Pons (tissue), 1 donor: ENCODE measurements around the gene PPP2R3B.

Source experiments
- DNase-seq: peaks from one replicate; pipeline ENCODE4 v3.0.0-alpha.2; 2016; ENCODE audit warnings: low spot score

The PPP2R3B gene

DNA sequence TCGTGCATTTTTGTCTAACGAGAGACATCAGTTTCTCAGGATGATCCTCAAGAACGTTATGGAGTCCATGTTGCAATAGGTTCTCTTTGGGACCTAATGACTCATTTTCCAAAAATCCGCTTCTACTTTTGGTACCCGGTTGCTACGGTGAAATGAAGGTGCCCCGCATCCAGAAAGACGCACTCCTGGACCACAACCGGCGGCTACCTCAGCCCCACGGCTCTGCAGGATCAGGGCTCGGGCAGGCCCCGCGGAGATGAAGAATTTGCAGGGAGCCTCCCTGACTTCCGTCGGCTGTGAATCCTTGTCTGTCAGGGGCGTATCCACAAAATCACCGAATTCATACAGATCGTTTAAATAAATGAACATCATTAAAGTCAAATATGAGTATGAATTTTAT is 83.7 kb downstream of the PPP2R3B start:
- DNase-seq: no peak

DNA sequence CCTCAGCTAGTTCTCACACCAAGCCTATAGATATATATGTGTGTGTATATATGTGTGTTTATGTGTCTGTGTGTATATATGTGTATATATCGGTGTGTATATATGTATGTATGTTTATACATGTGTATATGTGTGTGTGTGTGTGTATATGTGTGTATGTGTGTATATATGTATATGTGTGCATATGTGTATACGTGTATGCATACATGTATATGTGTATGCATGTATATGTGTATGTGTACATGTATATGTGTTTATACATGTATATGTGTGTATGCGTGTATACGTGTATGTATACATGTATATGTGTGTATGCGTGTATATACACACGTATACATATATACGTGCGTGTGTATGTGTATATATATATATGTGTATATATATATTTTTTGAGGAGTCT is 86.4 kb downstream of the PPP2R3B start:
- DNase-seq: no peak

DNA sequence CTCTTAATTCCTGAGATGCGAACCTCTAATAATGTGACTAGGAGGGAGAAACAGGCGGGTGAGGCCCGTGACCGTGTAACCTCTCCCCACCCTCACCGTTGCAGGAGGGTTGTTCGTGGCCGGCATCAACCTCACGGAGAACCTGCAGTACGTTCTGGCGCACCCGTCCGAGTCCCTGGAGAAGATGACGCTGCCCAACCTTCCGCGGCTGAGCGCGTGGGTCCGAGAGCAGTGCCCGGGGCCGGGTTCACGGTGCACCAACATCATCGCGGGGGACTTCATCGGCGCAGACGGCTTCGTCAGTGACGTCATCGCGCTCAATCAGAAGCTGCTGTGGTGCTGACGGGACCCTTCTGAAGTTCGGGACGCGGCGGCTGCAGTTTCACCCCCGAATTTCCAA is 87.7 kb downstream of the PPP2R3B start:
- DNase-seq: no peak

DNA sequence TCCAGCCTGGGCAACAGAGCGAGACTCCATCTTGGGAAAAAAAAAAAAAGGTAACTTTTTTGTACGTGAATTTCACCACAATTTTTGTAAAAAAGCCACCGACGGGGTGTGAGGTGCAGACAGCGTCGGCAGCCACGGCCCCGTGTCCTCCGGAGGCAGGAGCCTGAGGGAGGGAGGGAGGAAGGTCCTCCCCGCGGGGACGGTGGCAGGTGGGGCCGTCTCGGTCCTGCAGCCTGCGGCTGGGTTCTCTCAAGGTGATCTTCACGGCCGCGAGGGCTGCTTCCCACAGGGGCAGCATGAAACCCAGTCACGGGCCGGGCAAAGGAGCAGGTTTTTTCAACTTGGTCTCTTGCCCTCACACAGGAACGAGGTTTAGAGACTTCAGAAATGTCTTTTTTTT is 91.6 kb downstream of the PPP2R3B start:
- no peak for DNase-seq

DNA sequence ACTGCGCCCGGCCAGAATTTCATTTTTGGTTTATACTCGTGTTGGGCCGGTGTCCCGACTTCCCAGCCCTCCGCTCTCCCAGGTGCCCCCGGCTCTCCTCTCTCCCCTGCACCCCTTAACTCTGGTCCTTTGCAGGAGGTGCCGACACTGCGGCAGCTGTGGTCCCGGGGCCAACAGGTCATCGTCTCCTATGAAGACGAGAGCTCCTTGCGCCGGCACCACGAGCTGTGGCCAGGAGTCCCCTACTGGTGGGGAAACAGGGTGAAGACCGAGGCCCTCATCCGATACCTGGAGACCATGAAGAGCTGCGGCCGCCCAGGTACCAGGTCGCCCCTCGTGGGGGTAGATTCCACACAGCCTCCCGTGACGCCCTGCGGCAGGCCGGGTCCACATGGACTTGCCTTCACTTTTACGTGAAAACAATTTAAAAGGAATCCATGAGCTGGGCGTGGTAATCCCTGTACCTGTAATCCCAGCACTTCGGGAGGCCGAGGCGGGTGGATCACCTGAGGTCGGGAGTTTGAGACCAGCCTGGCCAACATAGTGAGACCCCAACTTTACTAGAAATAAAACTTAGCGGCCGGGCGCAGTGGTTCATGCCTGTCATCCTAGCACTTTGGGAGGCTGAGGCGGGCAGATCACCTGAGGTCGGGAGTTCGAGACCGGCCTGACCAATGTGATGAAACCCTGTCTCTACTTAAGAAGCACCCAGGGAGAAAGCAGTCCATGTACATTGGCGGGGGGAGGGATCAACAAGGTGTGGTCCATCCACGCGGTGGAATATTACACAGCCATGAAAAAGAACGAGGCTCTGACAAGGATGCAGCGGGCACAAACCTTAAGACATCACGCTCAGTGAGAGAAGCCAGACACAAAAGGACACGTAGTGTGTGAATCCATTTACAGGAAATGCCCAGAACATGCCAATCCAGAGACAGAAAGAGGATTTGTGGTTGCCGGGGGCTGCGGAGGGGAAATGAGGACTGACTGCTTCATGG is 93.5 kb downstream of the PPP2R3B start:
- DNase-seq: no peak

DNA sequence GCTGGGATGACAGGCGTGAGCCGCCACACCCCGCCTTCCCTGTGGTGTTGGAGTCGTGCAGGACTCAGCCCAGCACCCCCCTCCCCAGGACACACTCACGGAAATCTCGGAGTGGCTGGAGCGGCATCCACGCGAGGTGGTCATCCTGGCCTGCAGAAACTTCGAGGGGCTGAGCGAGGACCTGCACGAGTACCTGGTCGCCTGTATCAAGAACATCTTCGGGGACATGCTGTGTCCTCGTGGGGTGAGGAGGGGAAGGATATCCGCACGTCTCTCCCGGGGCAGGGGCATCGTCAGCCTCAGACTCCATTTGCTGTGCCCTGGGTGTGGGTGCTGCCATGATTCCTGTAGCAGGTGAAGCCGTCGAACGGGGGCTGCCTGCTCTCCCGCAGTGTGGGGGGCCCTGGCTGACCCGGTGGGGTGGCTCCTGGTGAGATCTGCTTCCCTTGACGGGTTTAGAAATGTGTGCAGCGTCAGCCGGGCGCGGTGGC is 95.3 kb downstream of the PPP2R3B start:
- no peak for DNase-seq

DNA sequence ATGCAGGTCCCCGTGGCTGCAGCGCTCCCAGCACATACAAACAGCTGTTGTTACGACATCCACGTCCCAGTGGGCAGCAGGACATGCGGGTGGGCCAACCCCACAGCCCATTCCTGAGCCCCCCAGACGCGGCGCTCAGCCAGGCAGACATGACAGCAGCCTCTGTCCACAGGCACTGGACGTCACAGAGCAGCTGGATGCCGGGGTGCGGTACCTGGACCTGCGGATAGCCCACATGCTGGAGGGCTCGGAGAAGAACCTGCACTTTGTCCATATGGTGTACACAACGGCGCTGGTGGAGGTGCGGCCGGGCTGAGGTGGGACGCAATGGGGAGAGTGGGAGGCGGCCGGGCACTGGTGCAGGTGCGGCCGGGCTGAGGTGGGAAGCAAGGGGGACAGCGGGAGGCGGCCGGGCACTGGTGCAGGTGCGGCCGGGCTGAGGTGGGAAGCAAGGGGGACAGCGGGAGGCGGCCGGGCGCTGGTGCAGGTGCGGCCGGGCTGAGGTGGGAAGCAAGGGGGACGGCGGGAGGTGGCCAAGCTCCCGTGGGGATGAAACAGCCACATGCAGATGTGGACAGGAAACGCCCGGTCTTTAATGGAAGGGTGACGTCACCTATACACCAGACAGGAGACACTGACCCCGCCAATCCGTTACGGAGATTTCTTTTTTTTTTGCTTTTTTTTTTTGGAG is 96.1 kb downstream of the PPP2R3B start:
- DNase-seq: no peak

DNA sequence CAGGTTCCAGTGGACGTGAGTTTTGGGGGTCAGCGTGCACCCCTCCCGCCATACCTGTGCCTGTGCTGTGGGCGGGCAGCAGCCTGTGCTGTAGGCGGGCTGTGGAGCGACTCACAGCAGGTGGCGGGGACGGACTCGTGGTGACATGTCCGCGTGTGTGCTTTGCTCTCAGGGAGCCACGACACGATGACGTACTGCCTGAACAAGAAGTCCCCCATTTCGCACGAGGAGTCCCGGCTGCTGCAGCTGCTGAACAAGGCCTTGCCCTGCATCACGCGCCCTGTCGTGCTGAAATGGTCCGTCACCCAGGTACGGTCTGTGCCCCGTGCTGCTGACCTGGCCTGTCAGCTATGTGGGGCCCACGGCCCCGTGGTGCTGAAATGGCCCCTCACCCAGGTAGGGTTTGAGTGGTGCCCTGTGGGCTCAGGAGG is 98.1 kb downstream of the PPP2R3B start:
- DNase-seq: no peak

DNA sequence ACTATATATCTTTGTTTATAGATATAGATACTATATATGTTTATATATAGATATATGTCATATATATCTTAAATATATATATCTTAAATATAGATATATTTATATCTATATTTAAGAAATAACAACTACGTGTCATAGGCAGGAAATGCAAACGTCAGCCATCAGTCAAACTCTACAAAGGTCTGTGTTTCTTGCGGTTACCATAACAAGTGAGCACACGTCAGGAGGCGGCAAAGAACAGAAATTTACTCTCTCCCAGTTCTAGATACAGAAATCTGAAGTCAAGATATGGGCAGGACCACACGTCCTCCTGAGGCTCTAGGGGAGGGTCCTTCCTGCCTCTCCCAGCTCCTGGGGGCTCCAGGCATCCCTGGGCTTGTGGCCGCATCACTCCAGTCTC is 99.0 kb downstream of the PPP2R3B start:
- DNase-seq: no peak

DNA sequence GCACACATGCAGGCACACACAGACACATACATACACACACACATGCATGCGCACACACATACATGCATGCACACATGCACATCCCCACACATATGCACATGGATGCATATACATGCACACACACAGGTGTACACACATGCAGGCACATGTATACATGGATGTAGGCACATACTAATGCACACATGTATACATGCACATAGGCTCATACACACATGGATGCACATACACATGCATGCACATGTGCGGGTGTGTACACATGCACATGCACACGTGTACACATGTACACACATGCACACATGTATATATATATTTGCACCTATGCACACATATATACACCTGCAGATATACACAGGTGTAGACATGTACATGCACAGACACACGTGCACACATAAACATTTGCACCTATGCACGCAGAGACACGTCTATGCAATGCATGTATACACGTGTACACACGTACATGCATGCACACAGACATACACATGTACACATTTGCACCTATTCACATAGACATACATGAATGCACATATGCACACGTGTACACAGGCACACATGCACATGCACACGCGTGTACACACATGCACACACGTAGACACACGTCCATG is 101.5 kb downstream of the PPP2R3B start:
- no peak for DNase-seq
